ENCODE measurements around the gene DDX54. TPM values are rescaled to one million over a fixed set of nuclear protein-coding genes. Genes with fewer than 3 reads are reported as not detected.

Gene DDX54
- total RNA-seq, 1 donor, result 57.4 TPM

Small RNA genes lying within 50 kb of the gene (small RNA-seq; reads per million reads assigned to genes)
- gene MIR7106 (not detected), gene RF00019 (not detected)

Other genes with a start within 250 kb of the DDX54 start
- gene OAS3, start 247.0 kb downstream of the DDX54 start, total RNA-seq, result 31.2 TPM
- gene OAS2, start 207.0 kb downstream of the DDX54 start, total RNA-seq, result 34.7 TPM
- gene DTX1, start 128.7 kb downstream of the DDX54 start, total RNA-seq, result 1.1 TPM
- gene RASAL1, start 49.7 kb downstream of the DDX54 start, total RNA-seq, result 0.27 TPM
- not detected for gene CFAP73, start 35.8 kb downstream of the DDX54 start, total RNA-seq
- gene RITA1, start 243 bp upstream of the DDX54 start, total RNA-seq, result 28.3 TPM
- gene TPCN1, start 36.0 kb upstream of the DDX54 start, total RNA-seq, result 16.4 TPM
- gene SLC8B1, start 149.6 kb upstream of the DDX54 start, total RNA-seq, result 37.4 TPM
- gene PLBD2, start 173.1 kb upstream of the DDX54 start, total RNA-seq, result 13.7 TPM
- gene SDS, start 218.4 kb upstream of the DDX54 start, total RNA-seq, result not detected
- 16.2 TPM for gene SDSL, start 236.9 kb upstream of the DDX54 start, total RNA-seq

Data from hematopoietic multipotent progenitor cell (in vitro differentiated cells).